Measurements from ENCODE around the gene EFHC1. TPM values are rescaled to one million over a fixed set of nuclear protein-coding genes. Genes with fewer than 3 reads are reported as not detected.

EFHC1 gene
- total RNA-seq, 1 experiment from 2014 or later: 12.4 TPM

GRCh38 chr6:52524918-52525317, 104.8 kb downstream of the EFHC1 start (continued):
- TF ChIP-seq ZBTB33 (IDR thresholded peaks at IDR 0.05; ENCODE audit: extremely low read depth, insufficient replicate concordance, low read length) (no peak), FOSL1 (IDR thresholded peaks at IDR 0.05; ENCODE audit: low read depth) (no peak), ZNF274 (IDR thresholded peaks at IDR 0.05; ENCODE audit: low read depth, low read length) (no peak), SRF (IDR thresholded peaks at IDR 0.05; ENCODE audit: low read depth) (no peak), JUND (IDR thresholded peaks at IDR 0.05) (no peak), RAD21 (IDR thresholded peaks at IDR 0.05; ENCODE audit: low read depth) (no peak), POLR2A (IDR thresholded peaks at IDR 0.05; ENCODE audit: borderline replicate concordance, extremely low read depth, insufficient read depth, insufficient read length) (no peak)

GRCh38 chr6:52526634-52527033, 106.5 kb downstream of the EFHC1 start:
- Histone ChIP-seq H3K9me2 (ENCODE audit: insufficient read depth) (no peaks in the 10 kb centered on the region), H4K20me1 (ENCODE audit: insufficient read depth) (no peaks in the 10 kb centered on the region), H3K4me1 (ENCODE audit: control insufficient read depth in 1 of 2, insufficient read depth in 2 of 2, low read length in 2 of 2) (peaks cover 17 to 25% of the 10 kb centered on the region in 2 experiments; a peak in 3 of 4 replicates), H3K4me2 (ENCODE audit: low read length) (no peak overlapping the region), H3K27ac (ENCODE audit: low read depth, low read length) (no peak overlapping the region), H2AFZ (ENCODE audit: low read depth, low read length, poor library complexity, severe bottlenecking) (no peak overlapping the region), H3K9ac (ENCODE audit: low read length) (no peak overlapping the region), H3K4me3 (replicated peaks in 1 of 2; ENCODE audit: low read depth in 1 of 2, low read length in 2 of 2) (no peak overlapping the region), H3K9me3 (ENCODE audit: control insufficient read depth in 1 of 2, insufficient read depth in 1 of 2, low read depth in 1 of 2, low read length in 2 of 2) (no peaks in the 10 kb centered on the region), H3K79me2 (ENCODE audit: insufficient read depth, low read length) (peaks cover 5% of the 10 kb centered on the region; the same call in 1 of the 2 replicates), H3K27me3 (ENCODE audit: insufficient read depth, low read length) (no peaks in the 10 kb centered on the region), H3K36me3 (ENCODE audit: control insufficient read depth in 1 of 2, insufficient read depth in 2 of 2, low read length in 2 of 2) (no peaks in the 10 kb centered on the region)
- intact Hi-C loops (cut with micrococcal nuclease): no loop called here
- POLR2A ChIA-PET: no interaction called here
- CTCF ChIA-PET: no interaction called here
- RAD21 ChIA-PET (ENCODE audit: low non-redundant PET in 1 of 2, low total read pairs in 2 of 2, uncharacterized antibody in 2 of 2, unreplicated experiment in 2 of 2): no interaction called here
- no TSS peak for BruUV-seq (replicated peaks)
- no peak for TF ChIP-seq SRF (IDR thresholded peaks at IDR 0.05; ENCODE audit: low read depth)
- TF ChIP-seq TCF7L2 (IDR thresholded peaks at IDR 0.05; ENCODE audit: borderline replicate concordance, extremely low read depth, insufficient read depth, insufficient read length): no peak
- no peak for TF ChIP-seq ELF1 (IDR thresholded peaks at IDR 0.05; ENCODE audit: borderline replicate concordance, low read depth)
- no peak for TF ChIP-seq MAX (IDR thresholded peaks at IDR 0.05)
- no peak for TF ChIP-seq ZNF274 (IDR thresholded peaks at IDR 0.05; ENCODE audit: low read depth, low read length)
- no peak for TF ChIP-seq EZH2 (IDR thresholded peaks at IDR 0.05)
- TF ChIP-seq POLR2AphosphoS5 (IDR thresholded peaks at IDR 0.05; ENCODE audit: low read depth, low read length): no peak
- no peak for TF ChIP-seq YY1 (IDR thresholded peaks at IDR 0.05; ENCODE audit: extremely low read depth, insufficient replicate concordance, low read depth, low read length)
- ATAC-seq: peak; percentile 68
- DNase-seq (ENCODE audit: low read depth, low spot score): no peak

All from HCT116 (cell line).